NCI-H2171 (cell line): ENCODE results near the gene ZNF174.
A peak's percentile ranks its signal among the peaks of the same experiment; 100 is the strongest.

ENCODE experiments used
- DNase-seq: peaks from one replicate; lab custom pipeline; 2025; lab: John Stamatoyannopoulos, UW

Gene ZNF174

DNA sequence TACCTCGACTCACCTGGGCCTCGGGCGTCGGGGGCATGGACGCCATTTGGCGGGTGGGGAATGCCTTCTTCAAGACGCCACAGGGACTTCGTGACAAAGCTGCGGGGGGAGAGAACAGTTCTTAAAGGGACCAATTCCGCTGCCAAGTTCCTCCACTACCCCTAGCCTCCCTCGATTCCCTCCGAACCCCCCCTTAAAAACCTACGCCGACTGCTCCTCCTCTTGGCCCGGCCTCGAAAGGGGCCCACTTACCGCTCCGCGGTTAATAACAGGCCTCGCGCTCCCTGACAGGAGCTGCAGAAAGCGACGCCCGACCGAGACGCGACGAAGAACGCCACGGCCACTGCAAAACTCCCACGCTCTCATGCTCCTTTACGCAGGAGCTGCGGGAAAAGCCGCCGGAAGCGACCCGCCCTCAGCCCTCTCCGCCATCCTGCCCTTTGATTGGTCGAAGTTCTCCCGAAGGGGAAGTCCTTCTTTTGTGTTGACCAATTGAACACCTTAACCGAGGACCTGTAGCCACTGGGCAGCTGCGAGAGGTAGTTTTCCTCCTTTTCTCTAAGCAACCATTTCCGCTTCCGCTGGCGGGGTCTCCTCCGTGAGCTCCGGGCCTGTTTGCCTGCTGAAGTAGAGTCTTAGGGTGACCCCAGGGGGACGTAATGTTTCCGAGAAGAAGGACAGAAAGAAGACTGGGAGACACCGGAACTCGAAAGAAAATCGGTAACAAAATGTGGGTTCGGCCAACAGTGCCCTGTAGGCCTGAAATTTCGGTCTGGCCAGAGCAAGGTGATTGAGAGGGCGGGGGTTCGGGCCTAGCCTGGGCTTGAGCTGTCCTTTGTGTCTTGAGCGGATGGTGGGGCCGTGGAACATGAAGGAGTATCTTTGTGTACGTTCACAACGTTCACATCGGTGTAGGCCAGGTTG lies 42.4 kb downstream of the ZNF174 start, which contains the start of the genes NAA60 and ZNF597:
NAA60 (plus strand) TSS at position 573 of the 924 bp plus-strand sequence. CDS start 32,548 bp downstream, outside the sequence.
ZNF597 (minus strand) TSS at position 397 of the 924 bp plus-strand sequence; CDS start at position 46, 351 bp downstream.
- peak; percentile 83 for DNase-seq

DNA sequence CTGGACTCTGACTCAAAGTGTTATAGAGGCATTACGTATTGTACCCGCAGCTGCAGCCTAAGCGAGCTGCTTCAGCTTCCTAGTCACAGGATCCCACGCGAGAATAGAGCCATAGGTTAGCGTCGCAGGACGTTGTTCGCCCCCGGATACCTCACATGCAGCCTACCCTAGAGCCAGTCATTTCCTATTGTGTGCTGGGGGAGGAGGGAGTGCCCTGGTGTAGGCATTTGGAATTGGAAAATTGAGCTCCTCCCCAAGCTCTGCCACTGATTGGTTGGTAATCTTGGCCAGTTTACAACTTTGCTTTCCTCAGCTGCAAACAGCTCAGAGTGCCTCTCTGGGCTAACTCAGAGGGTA lies 43.0 kb downstream of the ZNF174 start:
- peak; percentile 19 for DNase-seq

DNA sequence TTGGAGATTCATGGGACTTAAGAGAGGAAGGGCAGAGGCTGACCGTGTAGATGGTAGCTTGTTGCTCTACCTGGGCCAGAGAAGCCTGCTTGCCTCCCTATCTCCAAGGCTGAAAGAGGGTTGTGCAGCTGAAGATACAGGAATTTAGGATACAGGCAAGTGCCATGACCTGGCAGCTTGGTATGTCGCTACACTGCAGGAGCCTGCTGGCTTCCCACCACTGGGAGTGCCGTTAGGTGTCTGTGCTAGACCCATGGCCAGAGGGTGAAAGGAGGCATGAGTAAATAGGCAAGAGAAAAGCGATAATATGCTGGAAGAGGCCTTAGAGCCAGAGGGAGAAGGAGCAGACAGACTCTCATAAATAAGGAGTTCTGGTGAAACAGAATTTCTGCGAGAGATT lies 53.1 kb downstream of the ZNF174 start:
- DNase-seq: no peak

DNA sequence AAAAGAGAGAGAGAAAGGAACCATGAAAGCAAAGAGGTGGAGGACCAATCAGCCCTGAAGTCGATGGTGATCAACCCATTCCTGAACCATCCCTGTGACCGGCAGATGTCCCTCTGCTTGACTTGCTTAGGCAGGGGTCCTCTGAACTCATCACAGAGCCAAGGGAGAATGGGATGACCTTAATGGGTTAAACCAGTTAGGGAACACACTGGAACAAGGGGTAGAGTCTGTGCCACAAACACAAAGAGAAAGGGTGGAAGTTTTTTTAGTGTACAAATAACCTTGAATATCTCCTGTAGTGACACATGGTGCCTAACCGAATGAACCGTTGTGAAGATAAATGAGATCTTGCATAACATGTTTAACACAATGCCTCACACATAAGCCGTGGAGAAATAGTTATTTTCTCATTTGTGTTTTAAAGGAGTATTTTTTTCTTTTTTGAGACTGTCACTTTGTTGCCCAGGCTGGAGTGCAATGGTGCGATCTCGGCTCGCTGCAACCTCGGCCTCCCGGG lies 53.7 kb downstream of the ZNF174 start:
- DNase-seq: no peak

DNA sequence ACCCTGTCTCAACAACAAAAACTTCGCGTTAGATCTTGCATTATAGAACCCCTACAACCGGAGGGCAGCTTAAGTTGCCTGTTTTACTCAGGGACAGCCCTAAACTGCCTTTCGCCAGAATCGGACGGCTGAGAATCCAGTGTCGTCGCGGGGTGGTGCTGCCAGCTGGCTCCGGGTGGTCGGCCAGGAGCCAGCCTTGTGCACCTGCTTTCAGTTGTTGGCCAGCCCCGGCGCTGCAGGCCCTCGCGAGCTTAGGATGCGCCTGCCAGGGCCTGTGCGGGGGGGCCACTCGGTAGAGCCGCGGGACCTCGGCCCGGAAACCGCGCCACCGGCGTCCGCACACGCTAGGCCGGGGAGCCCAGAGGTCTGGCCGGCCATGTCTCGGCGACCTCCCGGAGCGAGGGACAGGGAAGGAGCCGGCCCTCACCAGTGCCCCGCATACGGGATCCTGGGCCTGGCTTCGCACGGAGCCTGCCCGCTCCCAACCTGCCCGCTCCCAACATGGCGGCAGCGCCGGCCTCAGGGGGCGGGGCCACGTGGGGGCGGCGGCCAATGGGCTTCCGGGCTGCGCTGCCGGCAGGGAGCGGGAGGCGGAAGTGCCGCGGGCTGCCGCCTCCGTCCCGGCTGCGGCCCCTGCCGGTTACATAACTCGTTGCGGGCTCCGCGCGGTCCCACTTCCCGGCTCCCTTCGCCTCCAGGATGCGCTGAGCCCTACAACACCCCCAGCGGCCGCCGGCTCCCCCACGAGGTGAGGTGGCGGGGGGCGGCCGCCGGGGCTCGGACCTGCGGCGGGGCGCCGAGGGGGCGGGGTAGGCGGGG lies 56.6 kb downstream of the ZNF174 start:
- peak; percentile 85 for DNase-seq

DNA sequence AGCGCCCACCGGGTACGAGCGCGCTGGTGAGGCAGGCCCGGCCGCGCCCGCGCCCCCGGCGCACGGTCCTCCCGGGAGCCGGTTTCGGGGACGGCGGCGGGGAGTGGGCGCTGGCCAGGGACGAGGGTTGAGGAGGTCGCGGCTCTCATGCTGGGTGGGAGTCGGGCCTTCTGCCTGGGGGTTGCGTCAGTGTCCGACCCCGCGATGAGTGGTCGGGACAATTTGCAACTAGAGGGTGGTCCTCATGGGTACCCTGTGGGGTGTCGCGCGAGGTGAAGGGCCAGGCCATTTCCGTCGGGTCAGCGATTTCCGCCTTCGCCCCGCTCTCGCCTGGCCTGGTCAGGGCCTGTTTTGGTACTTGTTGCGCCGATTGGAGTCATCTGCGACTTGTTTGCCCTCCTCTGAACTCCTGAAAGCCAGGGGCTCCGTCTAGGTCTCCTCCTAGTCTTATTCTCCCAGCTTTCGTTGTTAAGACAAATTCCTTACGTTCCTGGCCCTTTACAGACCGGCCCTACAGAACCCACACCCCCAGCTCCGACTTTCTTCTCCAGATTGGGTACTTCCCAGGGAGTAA lies 57.4 kb downstream of the ZNF174 start:
- no peak for DNase-seq

DNA sequence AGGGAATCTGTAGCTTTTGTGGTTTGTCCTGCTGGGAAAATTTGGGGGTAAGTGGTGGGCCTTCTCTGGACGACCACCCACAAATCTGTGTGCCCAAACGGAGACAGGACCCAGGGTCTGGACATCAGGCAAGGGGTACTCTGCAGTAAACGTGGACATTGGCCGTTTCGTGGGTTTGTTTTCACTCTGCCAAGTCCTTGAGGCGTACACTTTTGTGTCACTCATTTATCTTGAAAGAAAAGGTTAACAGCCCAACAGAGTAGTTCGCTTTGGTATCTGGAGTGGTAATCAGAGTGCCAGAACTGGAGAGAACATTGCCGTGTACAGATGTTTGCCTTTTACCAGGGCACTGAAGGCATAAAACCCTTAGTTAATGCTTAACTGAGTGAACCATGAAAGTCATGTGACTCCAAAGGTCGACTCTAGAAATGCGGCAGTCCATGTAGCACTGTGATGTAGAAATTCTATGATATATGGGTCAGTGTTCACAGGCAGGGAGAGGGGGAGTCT lies 57.9 kb downstream of the ZNF174 start:
- no peak for DNase-seq
